ACC112 (cell line): ENCODE measurements around the gene C16orf90.

Experiments
- H2AFZ ChIP-seq: fragments of 200-600 bp; sonication (generic); one replicate; pipeline ENCODE4 v1.6.0; 2017; ENCODE audit warnings: antibody characterized with exemption, low read length; ENCODE audit not compliant: unreplicated experiment
- H3K27ac ChIP-seq: fragments of 200-600 bp; sonication (generic); 2 replicates; pipeline ENCODE4 v1.5.1; 2014; ENCODE audit warnings: low read depth, mild to moderate bottlenecking, antibody characterized with exemption, low read length, moderate library complexity
- H3K27me3 ChIP-seq: fragments of 200-600 bp; sonication (generic); 2 replicates; pipeline ENCODE4 v1.6.1; 2014; ENCODE audit warnings: mild to moderate bottlenecking, antibody characterized with exemption, low read length, moderate library complexity, mixed read lengths; ENCODE audit not compliant: insufficient read depth
- H3K36me3 ChIP-seq: fragments of 200-600 bp; sonication (generic); 2 replicates; pipeline ENCODE4 v1.6.1; 2016; ENCODE audit warnings: mild to moderate bottlenecking, antibody characterized with exemption, low read length, moderate library complexity, mixed read lengths; ENCODE audit not compliant: insufficient read depth
- H3K4me1 ChIP-seq: fragments of 200-600 bp; sonication (generic); one replicate; pipeline ENCODE4 v1.6.1; 2016; ENCODE audit warnings: low read length, mixed read lengths; ENCODE audit not compliant: insufficient read depth, unreplicated experiment, control insufficient read depth
- H3K4me3 ChIP-seq: fragments of 200-600 bp; sonication (generic); 2 replicates; pipeline ENCODE4 v1.5.1; 2014; ENCODE audit warnings: mild to moderate bottlenecking, low read depth, low read length
- H3K79me2 ChIP-seq: fragments of 200-600 bp; sonication (generic); one replicate; pipeline ENCODE4 v1.6.0; 2016; ENCODE audit warnings: low read length; ENCODE audit not compliant: control insufficient read depth, unreplicated experiment, insufficient read depth

The C16orf90 gene

DNA sequence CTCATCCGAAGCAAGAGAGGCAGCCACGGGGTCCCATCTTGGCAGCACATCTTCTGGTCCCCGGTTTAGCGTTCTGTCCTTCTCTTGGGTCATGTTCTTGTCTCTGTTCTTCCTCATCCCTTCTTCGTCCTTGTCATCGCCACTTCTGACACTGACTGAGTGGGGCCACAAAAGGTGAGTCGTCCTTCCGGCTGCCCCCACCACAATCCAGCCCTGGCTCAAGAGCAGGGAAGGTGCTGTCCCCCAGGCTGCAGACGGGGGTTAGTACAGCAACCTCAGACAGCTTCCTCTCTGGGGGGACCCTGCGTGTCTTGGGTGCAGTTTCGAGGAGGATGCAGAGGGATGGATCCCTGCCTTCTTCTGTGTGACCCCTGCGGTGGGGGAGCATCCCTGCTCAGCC lies 30.0 kb downstream of the C16orf90 start:
- Histone ChIP-seq H3K79me2 (peaks cover 98% of the 10 kb centered on the region), H3K4me3 (no peak overlapping the region), H3K36me3 (0 out of 2 replicates have a peak, but pooled peaks cover 4% of the 10 kb centered on the region), H2AFZ (no peak overlapping the region), H3K4me1 (peaks cover 3% of the 10 kb centered on the region), H3K27ac (no peak overlapping the region), H3K27me3 (no peaks in the 10 kb centered on the region)

- H3K27ac ChIP-seq: no peak overlapping the region
- H3K4me3 ChIP-seq: no peak overlapping the region
- peaks cover 13% of the 10 kb centered on the region for H3K4me1 ChIP-seq
- 0 out of 2 replicates have a peak, but pooled peaks cover 4% of the 10 kb centered on the region for H3K36me3 ChIP-seq
- H3K79me2 ChIP-seq: peaks cover 83% of the 10 kb centered on the region
- no peaks in the 10 kb centered on the region for H3K27me3 ChIP-seq
- H2AFZ ChIP-seq: no peak overlapping the region
Observed at GRCh38 chr16:3461151-3461550, 34.1 kb downstream of the C16orf90 start.

DNA sequence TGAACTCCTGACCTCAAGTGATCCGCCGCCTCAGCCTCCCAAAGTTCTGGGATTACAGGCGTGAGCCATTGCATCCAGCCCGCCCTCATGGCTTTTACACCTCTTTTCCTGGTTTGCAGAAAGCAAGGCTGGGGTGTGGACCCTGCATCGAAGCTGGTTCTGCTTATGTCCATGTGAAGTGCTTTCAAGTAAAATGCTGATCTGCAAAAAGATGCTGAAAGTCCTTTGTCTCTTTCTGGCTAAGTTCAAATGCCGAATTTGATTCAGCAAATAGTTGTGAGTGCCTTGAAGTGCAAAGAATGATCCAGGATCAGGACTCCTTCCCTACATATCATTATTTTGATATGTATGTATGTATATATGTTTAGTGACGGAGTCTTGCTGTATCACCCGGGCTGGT lies 34.7 kb downstream of the C16orf90 start:
- peaks cover 77% of the 10 kb centered on the region for H3K79me2 ChIP-seq
- H3K4me3 ChIP-seq: no peak overlapping the region
- no peaks in the 10 kb centered on the region for H3K27me3 ChIP-seq
- H3K36me3 ChIP-seq: 0 out of 2 replicates have a peak, but pooled peaks cover 4% of the 10 kb centered on the region
- H3K4me1 ChIP-seq: peaks cover 13% of the 10 kb centered on the region
- H3K27ac ChIP-seq: no peak overlapping the region
- H2AFZ ChIP-seq: no peak overlapping the region

DNA sequence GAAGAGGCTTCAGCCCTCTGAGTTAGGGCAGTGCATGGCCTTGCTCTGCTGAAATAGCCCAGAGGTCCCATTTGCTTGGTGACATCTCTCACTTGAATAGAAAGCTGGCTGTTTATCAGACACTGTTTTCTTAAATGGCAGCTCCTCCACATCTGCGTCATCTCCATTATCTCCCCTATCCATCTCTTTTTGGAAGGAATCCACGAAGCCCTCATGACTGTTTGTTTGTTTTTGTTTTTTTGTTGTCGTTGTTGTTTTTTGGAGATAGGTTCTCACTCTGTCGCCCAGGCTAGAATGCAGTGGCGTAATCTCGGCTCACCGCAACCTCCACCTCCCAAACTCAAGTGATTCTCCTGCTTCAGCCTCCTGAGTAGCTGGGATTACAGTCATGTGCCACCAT lies 35.2 kb downstream of the C16orf90 start:
- Histone ChIP-seq H3K36me3 (0 out of 2 replicates have a peak, but pooled peaks cover 4% of the 10 kb centered on the region), H3K4me1 (peaks cover 13% of the 10 kb centered on the region), H3K27me3 (no peaks in the 10 kb centered on the region), H3K4me3 (peak overlapping the region; percentile 91; the same call in 1 of the 2 replicates), H2AFZ (no peak overlapping the region), H3K79me2 (peaks cover 73% of the 10 kb centered on the region), H3K27ac (no peak overlapping the region)

GRCh38 chr16:3459401-3460090 lies 35.7 kb downstream of the C16orf90 start:
- Histone ChIP-seq H3K4me1 (peaks cover 13% of the 10 kb centered on the region), H3K79me2 (peaks cover 68% of the 10 kb centered on the region), H3K4me3 (peak overlapping the region; percentile 91), H2AFZ (no peak overlapping the region), H3K27ac (peak overlapping the region; percentile 77; the same call in 1 of the 2 replicates), H3K27me3 (no peaks in the 10 kb centered on the region), H3K36me3 (0 out of 2 replicates have a peak, but pooled peaks cover 4% of the 10 kb centered on the region)

GRCh38 chr16:3458852-3459361 lies 36.4 kb downstream of the C16orf90 start:
- Histone ChIP-seq H2AFZ (peak overlapping the region; percentile 58), H3K4me1 (peaks cover 13% of the 10 kb centered on the region), H3K79me2 (peaks cover 62% of the 10 kb centered on the region), H3K36me3 (0 out of 2 replicates have a peak, but pooled peaks cover 4% of the 10 kb centered on the region), H3K4me3 (peak overlapping the region; percentile 91), H3K27me3 (no peaks in the 10 kb centered on the region), H3K27ac (peak overlapping the region; percentile 77)

- Histone ChIP-seq H3K4me1 (peaks cover 13% of the 10 kb centered on the region), H3K79me2 (peaks cover 57% of the 10 kb centered on the region), H3K27me3 (no peaks in the 10 kb centered on the region), H3K4me3 (peak overlapping the region; percentile 91), H3K36me3 (0 out of 2 replicates have a peak, but pooled peaks cover 4% of the 10 kb centered on the region), H3K27ac (peak overlapping the region; percentile 77), H2AFZ (peak overlapping the region; percentile 58)
Observed at GRCh38 chr16:3458278-3458851, 36.9 kb downstream of the C16orf90 start.

DNA sequence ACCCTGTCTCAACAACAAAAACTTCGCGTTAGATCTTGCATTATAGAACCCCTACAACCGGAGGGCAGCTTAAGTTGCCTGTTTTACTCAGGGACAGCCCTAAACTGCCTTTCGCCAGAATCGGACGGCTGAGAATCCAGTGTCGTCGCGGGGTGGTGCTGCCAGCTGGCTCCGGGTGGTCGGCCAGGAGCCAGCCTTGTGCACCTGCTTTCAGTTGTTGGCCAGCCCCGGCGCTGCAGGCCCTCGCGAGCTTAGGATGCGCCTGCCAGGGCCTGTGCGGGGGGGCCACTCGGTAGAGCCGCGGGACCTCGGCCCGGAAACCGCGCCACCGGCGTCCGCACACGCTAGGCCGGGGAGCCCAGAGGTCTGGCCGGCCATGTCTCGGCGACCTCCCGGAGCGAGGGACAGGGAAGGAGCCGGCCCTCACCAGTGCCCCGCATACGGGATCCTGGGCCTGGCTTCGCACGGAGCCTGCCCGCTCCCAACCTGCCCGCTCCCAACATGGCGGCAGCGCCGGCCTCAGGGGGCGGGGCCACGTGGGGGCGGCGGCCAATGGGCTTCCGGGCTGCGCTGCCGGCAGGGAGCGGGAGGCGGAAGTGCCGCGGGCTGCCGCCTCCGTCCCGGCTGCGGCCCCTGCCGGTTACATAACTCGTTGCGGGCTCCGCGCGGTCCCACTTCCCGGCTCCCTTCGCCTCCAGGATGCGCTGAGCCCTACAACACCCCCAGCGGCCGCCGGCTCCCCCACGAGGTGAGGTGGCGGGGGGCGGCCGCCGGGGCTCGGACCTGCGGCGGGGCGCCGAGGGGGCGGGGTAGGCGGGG lies 37.6 kb downstream of the C16orf90 start:
- Histone ChIP-seq H3K79me2 (peaks cover 50% of the 10 kb centered on the region), H3K36me3 (no peaks in the 10 kb centered on the region), H2AFZ (peak overlapping the region; percentile 58), H3K27me3 (no peaks in the 10 kb centered on the region), H3K4me1 (peaks cover 13% of the 10 kb centered on the region), H3K27ac (peak overlapping the region; percentile 77), H3K4me3 (peak overlapping the region; percentile 91)

GRCh38 chr16:3454631-3455147 lies 40.6 kb downstream of the C16orf90 start:
- Histone ChIP-seq H3K27me3 (no peaks in the 10 kb centered on the region), H3K79me2 (peaks cover 21% of the 10 kb centered on the region), H3K36me3 (peaks cover 3% of the 10 kb centered on the region; the same call in 1 of the 2 replicates), H2AFZ (no peak overlapping the region), H3K4me1 (peaks cover 8% of the 10 kb centered on the region), H3K4me3 (no peak overlapping the region), H3K27ac (no peak overlapping the region)

- Histone ChIP-seq H3K4me1 (peaks cover 2% of the 10 kb centered on the region), H3K36me3 (peaks cover 3% of the 10 kb centered on the region; the same call in 1 of the 2 replicates), H3K27ac (no peak overlapping the region), H2AFZ (no peak overlapping the region), H3K4me3 (no peak overlapping the region), H3K27me3 (no peaks in the 10 kb centered on the region), H3K79me2 (peaks cover 15% of the 10 kb centered on the region)
Observed at GRCh38 chr16:3454093-3454492, 41.2 kb downstream of the C16orf90 start.
